GM19372 (cell line): ENCODE results near the gene CYP2R1.

Experiments used
- ATAC-seq: cut with Tn5 transposase; IDR thresholded peaks from one replicate; pipeline ENCODE4 v1.9.1; 2021; ENCODE audit warnings: mild to moderate bottlenecking, low read depth, moderate library complexity; ENCODE audit not compliant: unreplicated experiment

CYP2R1 gene

GRCh38 chr11:14835496-14836492 is 56.2 kb downstream of the CYP2R1 start:
- ATAC-seq = no peak
